ENCODE data around the gene SPATA31C1. TPM values are rescaled to one million over a fixed set of nuclear protein-coding genes. Genes with fewer than 3 reads are reported as not detected.

SPATA31C1 gene
- total RNA-seq, 1 experiment from 2014 or later: 0.15 TPM

DNA sequence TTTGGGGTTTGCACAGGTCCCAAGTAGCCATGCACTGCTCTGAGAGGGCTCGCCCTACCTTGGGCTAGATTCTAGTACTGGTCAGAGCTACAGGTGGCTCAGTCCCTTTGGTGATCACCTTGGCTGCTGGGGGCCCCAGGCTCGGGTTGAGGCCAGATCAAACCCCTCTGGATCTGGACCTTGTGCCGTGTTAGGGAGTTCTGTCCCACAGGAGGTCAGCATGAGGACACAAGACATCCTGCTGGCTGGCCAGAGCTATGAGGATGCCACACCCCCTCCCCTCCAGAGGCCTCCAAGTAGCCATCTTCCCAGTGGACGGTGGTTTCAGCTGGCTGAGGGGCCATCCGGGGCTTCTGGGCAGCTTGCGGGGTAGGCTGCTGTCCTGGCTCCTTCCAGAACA is 46.0 kb downstream of the SPATA31C1 start:
- Histone ChIP-seq H4K5ac (ENCODE audit: insufficient read length, low read depth, low read length) (no peak overlapping the region), H2AFZ (ENCODE audit: low read length) (no peak overlapping the region), H3K4ac (ENCODE audit: low read depth, low read length) (no peak overlapping the region), H3K27ac (ENCODE audit: insufficient read length, low read depth, low read length) (no peak overlapping the region), H3K14ac (ENCODE audit: insufficient read depth, low read length) (no peak overlapping the region), H3K27me3 (ENCODE audit: insufficient read depth, low read length) (no peaks in the 10 kb centered on the region), H2BK5ac (ENCODE audit: insufficient read length, low read length) (no peak overlapping the region), H3T11ph (ENCODE audit: low read length) (no peak overlapping the region), H3K4me2 (ENCODE audit: insufficient read depth, insufficient read length, low read length) (no peak overlapping the region), H4K20me1 (ENCODE audit: control insufficient read depth, insufficient read depth, insufficient read length) (no peaks in the 10 kb centered on the region), H3K18ac (ENCODE audit: insufficient read length, low read depth, low read length) (no peak overlapping the region), H2BK120ac (ENCODE audit: low read depth, low read length, poor library complexity, severe bottlenecking) (no peak overlapping the region), H2BK20ac (ENCODE audit: low read depth, low read length, poor library complexity, severe bottlenecking) (no peak overlapping the region), H2BK12ac (ENCODE audit: insufficient read length, low read depth, low read length) (no peak overlapping the region), H3K23me2 (ENCODE audit: insufficient read length, low read depth, low read length, poor library complexity, severe bottlenecking) (no peaks in the 10 kb centered on the region), H4K8ac (replicated peaks; ENCODE audit: insufficient read length, low read depth, low read length) (no peak overlapping the region), H3K23ac (ENCODE audit: insufficient read length, low read depth, low read length) (no peak overlapping the region), H3K56ac (ENCODE audit: insufficient read length, low read depth, low read length) (no peak overlapping the region), H2BK15ac (ENCODE audit: low read depth, low read length) (no peak overlapping the region), H3K79me1 (ENCODE audit: insufficient read depth, low read depth, low read length, poor library complexity, severe bottlenecking) (no peaks in the 10 kb centered on the region), H3K79me2 (ENCODE audit: insufficient read depth, low read length) (no peaks in the 10 kb centered on the region), H2AK5ac (ENCODE audit: insufficient read length, low read length) (no peak overlapping the region), H3K4me1 (ENCODE audit: insufficient read depth, low read length) (no peaks in the 10 kb centered on the region), H4K91ac (ENCODE audit: insufficient read length, low read depth, low read length) (no peak overlapping the region), H3K9me3 (ENCODE audit: control insufficient read depth, low read depth, low read length) (peaks cover 7% of the 10 kb centered on the region), H3K9ac (ENCODE audit: extremely low read depth, insufficient read length, low read length) (no peak overlapping the region)
- no CpG with 5 or more reads among the region's 6 CpGs for WGBS (ENCODE audit: extremely low coverage, insufficient read length, low lambda C conversion rate)
- no peaks in the 10 kb centered on the region; the same call in 1 of the 2 replicates for H3K27me3 Mint-ChIP-seq (ENCODE audit: low read depth)
- no peak overlapping the region for H3K27ac Mint-ChIP-seq
- no peak overlapping the region for H3K4me3 Mint-ChIP-seq
- peaks cover 0 to 13% (median 11%) of the 10 kb centered on the region in 3 experiments; a peak in 5 of 7 replicates for H3K36me3 Mint-ChIP-seq (ENCODE audit: insufficient read depth in 1 of 3, low read depth in 3 of 3)
- no peaks in the 10 kb centered on the region for H3K4me1 Mint-ChIP-seq
- H3K9me3 Mint-ChIP-seq: peaks cover 10 to 14% of the 10 kb centered on the region in 2 experiments
- no peak for TF ChIP-seq CTCF (conservative IDR thresholded peaks at IDR 0.05)
- DNase-seq: no peak

Measured in H9 (cell line).